PC-9 (cell line): ENCODE measurements around the gene ZBTB7C. TPM values are rescaled to one million over a fixed set of nuclear protein-coding genes. Genes with fewer than 3 reads are reported as not detected.

Experiments used
- BruUV-seq: library from RNA; stranded (reverse); fragments of 400-500 nt; replicated peaks from 2 replicates; lab custom pipeline; 2021; lab: Mats Ljungman, UMichigan
- CTCF ChIA-PET: fragments of 300-600 bp; sonication (Branson Sonifier 250); formaldehyde crosslinking; loops from one replicate; lab custom pipeline; 2022; ENCODE audit warnings: antibody characterized with exemption; lab: Charles Lee
- POLR2A ChIA-PET: fragments of 300-600 bp; sonication (Branson Sonifier 250); formaldehyde crosslinking; loops from one replicate; lab custom pipeline; 2022; ENCODE audit warnings: antibody characterized with exemption; ENCODE audit not compliant: unreplicated experiment; lab: Charles Lee
- DNase-seq, 2 experiments: peaks; one replicate each; pipeline versions ENCODE4 v3.0.0 to v3.0.0-alpha.2; 2015 to 2022; ENCODE audit warnings: mixed read lengths in 1 of 2
- H2AFZ ChIP-seq: fragments of 200-600 bp; sonication (generic); 2 replicates; pipeline ENCODE4 v1.8.1; 2017; ENCODE audit warnings: antibody characterized with exemption
- H3F3A ChIP-seq: fragments of 200-600 bp; sonication (generic); 2 replicates; pipeline ENCODE4 v1.8.1; 2017; ENCODE audit warnings: antibody characterized with exemption, mild to moderate bottlenecking, low read depth; ENCODE audit not compliant: insufficient read depth
- H3K27ac ChIP-seq: fragments of 200-600 bp; sonication (generic); 2 replicates; pipeline ENCODE4 v1.6.1; 2016; ENCODE audit warnings: mixed run types
- H3K27me3 ChIP-seq: fragments of 200-600 bp; sonication (generic); 2 replicates; pipeline ENCODE4 v1.6.1; 2016; ENCODE audit warnings: low read depth, mixed run types; ENCODE audit not compliant: insufficient read depth
- H3K36me3 ChIP-seq: fragments of 200-600 bp; sonication (generic); 2 replicates; pipeline ENCODE4 v1.6.1; 2016; ENCODE audit warnings: low read depth, mixed run types
- H3K4me1 ChIP-seq: fragments of 200-600 bp; sonication (generic); replicated peaks from 2 replicates; pipeline ENCODE4 v1.6.1; 2016; ENCODE audit warnings: mixed run types; ENCODE audit not compliant: insufficient read depth
- H3K4me2 ChIP-seq: fragments of 200-600 bp; sonication (generic); 2 replicates; pipeline ENCODE4 v1.6.1; 2017; ENCODE audit warnings: mixed run types
- H3K4me3 ChIP-seq: fragments of 200-600 bp; sonication (generic); 2 replicates; pipeline ENCODE4 v1.6.1; 2016; ENCODE audit warnings: mixed run types
- H3K79me2 ChIP-seq: fragments of 200-600 bp; sonication (generic); 2 replicates; pipeline ENCODE4 v1.6.1; 2017; ENCODE audit warnings: low read depth, mixed run types
- H3K9me2 ChIP-seq: fragments of 200-600 bp; sonication (generic); 2 replicates; pipeline ENCODE4 v1.8.1; 2017; ENCODE audit warnings: mild to moderate bottlenecking; ENCODE audit not compliant: insufficient read depth
- H3K9me3 ChIP-seq: fragments of 200-600 bp; sonication (generic); 2 replicates; pipeline ENCODE4 v1.8.1; 2016; ENCODE audit warnings: low read depth; ENCODE audit not compliant: insufficient read depth
- H4K20me1 ChIP-seq: fragments of 200-600 bp; sonication (generic); 2 replicates; pipeline ENCODE4 v1.8.1; 2017; ENCODE audit not compliant: insufficient read depth
- EZH2 ChIP-seq: fragments of 200-600 bp; sonication (generic); IDR thresholded peaks from 2 replicates; pipeline ENCODE4 v1.8.0; 2017; ENCODE audit warnings: antibody characterized with exemption, low read depth
- intact Hi-C: fragments of 100-400 bp; cut with micrococcal nuclease; formaldehyde crosslinking; loops from one replicate; pipeline ENCODE4 v1.10.0; 2022; ENCODE audit not compliant: unreplicated experiment
- total RNA-seq: library from RNA; stranded (reverse); gene quantifications from 2 replicates; pipeline ENCODE4 v1.2.3, GENCODE V29; 2021
- TF ChIP-seq, protein P1 (sequence below): fragments of 200-600 bp; sonication (generic); conservative IDR thresholded peaks from 2 replicates; pipeline ENCODE4 v1.6.1; 2017; ENCODE audit warnings: mixed run types, antibody characterized with exemption, mild to moderate bottlenecking, moderate library complexity

The ZBTB7C gene
- total RNA-seq, 1 experiment from 2014 or later, result not detected

DNA sequence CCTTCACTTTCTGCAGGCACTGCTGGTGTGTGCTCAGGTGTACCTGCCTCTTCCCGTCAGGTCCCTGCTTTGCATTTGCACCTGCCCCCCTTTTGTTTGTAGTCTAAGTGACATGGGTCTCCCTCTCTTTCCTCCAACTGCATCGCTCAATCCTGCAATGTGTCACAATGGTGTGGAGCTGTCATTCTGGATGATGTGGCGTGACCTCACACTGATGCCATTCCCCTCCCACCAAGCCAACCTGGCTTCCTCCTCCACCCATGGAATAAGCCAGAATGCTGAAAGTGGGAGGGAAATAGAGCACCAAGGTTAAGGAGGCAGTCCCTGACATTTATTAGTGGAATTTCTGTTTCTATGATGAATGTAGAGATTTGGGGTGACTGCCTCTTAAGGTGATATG is 156.7 kb downstream of the ZBTB7C start:
- H3K4me1 ChIP-seq, result peaks cover 20% of the 10 kb centered on the region
- H3K9me3 ChIP-seq, result peaks cover 7% of the 10 kb centered on the region; the same call in 1 of the 2 replicates
- ChIA-PET CTCF (no interaction called here), POLR2A (no interaction called here)
- H3K27me3 ChIP-seq, result no peaks in the 10 kb centered on the region
- H3K9me2 ChIP-seq, result no peaks in the 10 kb centered on the region
- TF ChIP-seq EZH2, result no peak
- TF ChIP-seq, protein P1, sequence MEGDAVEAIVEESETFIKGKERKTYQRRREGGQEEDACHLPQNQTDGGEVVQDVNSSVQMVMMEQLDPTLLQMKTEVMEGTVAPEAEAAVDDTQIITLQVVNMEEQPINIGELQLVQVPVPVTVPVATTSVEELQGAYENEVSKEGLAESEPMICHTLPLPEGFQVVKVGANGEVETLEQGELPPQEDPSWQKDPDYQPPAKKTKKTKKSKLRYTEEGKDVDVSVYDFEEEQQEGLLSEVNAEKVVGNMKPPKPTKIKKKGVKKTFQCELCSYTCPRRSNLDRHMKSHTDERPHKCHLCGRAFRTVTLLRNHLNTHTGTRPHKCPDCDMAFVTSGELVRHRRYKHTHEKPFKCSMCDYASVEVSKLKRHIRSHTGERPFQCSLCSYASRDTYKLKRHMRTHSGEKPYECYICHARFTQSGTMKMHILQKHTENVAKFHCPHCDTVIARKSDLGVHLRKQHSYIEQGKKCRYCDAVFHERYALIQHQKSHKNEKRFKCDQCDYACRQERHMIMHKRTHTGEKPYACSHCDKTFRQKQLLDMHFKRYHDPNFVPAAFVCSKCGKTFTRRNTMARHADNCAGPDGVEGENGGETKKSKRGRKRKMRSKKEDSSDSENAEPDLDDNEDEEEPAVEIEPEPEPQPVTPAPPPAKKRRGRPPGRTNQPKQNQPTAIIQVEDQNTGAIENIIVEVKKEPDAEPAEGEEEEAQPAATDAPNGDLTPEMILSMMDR, result no peak
- no peaks in the 10 kb centered on the region for H3F3A ChIP-seq
- no peak overlapping the region for H2AFZ ChIP-seq
- DNase-seq, result no peak
- no peaks in the 10 kb centered on the region for H4K20me1 ChIP-seq
- H3K36me3 ChIP-seq, result no peaks in the 10 kb centered on the region
- no peak overlapping the region for H3K4me2 ChIP-seq
- no peak overlapping the region for H3K27ac ChIP-seq
- BruUV-seq, result no TSS peak
- no peaks in the 10 kb centered on the region for H3K79me2 ChIP-seq
- no peak overlapping the region for H3K4me3 ChIP-seq
- intact Hi-C loops, result no loop called here

DNA sequence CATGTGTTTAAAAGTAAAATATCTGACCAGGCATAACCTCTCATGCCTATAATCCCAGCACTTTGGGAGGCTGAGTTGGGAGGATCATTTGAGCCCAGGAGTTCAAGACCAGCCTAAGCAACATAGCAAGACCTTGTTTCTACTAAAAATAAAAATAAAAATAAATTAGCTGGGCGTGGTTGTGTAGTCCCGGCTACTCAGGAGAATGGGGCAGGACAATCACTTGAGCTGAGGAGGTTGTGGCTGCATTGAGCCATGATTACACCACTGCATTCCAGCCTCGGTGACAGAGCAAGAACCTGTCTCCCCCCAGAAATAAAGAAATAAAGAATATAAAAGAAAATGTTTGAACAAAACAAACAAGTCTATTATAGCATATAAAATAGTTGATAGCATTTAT is 158.3 kb downstream of the ZBTB7C start:
- H3K9me3 ChIP-seq, result peaks cover 2% of the 10 kb centered on the region; the same call in 1 of the 2 replicates
- ChIA-PET CTCF (no interaction called here), POLR2A (no interaction called here)
- DNase-seq, result no peak
- no peak overlapping the region for H3K27ac ChIP-seq
- intact Hi-C loops, result no loop called here
- H3K36me3 ChIP-seq, result no peaks in the 10 kb centered on the region
- no peaks in the 10 kb centered on the region for H3K27me3 ChIP-seq
- no TSS peak for BruUV-seq
- TF ChIP-seq, protein P1, result no peak
- no peak for TF ChIP-seq EZH2
- no peaks in the 10 kb centered on the region for H4K20me1 ChIP-seq
- H3K4me2 ChIP-seq, result no peak overlapping the region
- peaks cover 20% of the 10 kb centered on the region for H3K4me1 ChIP-seq
- H3F3A ChIP-seq, result no peaks in the 10 kb centered on the region
- no peaks in the 10 kb centered on the region for H3K79me2 ChIP-seq
- H3K9me2 ChIP-seq, result no peaks in the 10 kb centered on the region
- H3K4me3 ChIP-seq, result no peak overlapping the region
- no peak overlapping the region for H2AFZ ChIP-seq

DNA sequence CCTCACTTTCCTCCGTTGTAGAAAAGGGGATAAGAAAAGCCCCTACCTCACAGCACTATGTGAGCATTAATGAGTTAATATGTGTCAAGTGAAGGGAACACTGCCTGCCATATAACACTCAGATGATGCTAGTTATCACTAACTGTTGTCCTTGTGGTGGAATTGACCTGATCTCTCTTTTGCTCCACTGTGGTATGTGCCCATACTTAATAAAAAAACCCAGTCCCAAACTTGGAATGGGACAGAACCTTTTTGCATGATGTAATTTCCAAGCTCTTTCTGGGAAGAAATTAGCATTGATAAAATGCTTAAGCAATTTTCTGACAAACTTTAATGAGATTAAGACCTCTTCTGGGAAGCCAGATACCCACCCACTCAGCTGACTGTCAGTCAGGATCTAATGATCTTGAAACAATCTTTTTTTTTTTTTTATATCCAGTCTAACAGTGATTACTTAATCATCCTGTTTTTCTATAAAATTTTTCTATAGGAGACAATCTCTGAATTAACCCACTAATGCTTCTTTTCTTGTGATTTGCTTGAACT is 158.7 kb downstream of the ZBTB7C start:
- H3K9me2 ChIP-seq, result no peaks in the 10 kb centered on the region
- intact Hi-C loops, result no loop called here
- H3K4me2 ChIP-seq, result no peak overlapping the region
- H3K79me2 ChIP-seq, result no peaks in the 10 kb centered on the region
- no peak overlapping the region for H3K27ac ChIP-seq
- DNase-seq, result no peak
- TF ChIP-seq EZH2, result no peak
- TF ChIP-seq, protein P1, result no peak
- POLR2A ChIA-PET, result no interaction called here
- no peaks in the 10 kb centered on the region for H3K27me3 ChIP-seq
- CTCF ChIA-PET, result no interaction called here
- no peak overlapping the region for H2AFZ ChIP-seq
- H3K9me3 ChIP-seq, result no peaks in the 10 kb centered on the region
- no TSS peak for BruUV-seq
- H4K20me1 ChIP-seq, result no peaks in the 10 kb centered on the region
- no peaks in the 10 kb centered on the region for H3F3A ChIP-seq
- peaks cover 20% of the 10 kb centered on the region for H3K4me1 ChIP-seq
- no peak overlapping the region for H3K4me3 ChIP-seq
- H3K36me3 ChIP-seq, result no peaks in the 10 kb centered on the region
